CD4-positive, alpha-beta T cell (primary cell): ENCODE results near the gene TBL1X. TPM values are rescaled to one million over a fixed set of nuclear protein-coding genes. Genes with fewer than 3 reads are reported as not detected.

Source experiments
- ATAC-seq: fragments of 200-7000 bp; cut with Tn5 transposase; one replicate; pipeline ENCODE4 v1.10.0; 2022; ENCODE audit warnings: mild to moderate bottlenecking; ENCODE audit not compliant: poor library complexity
- CTCF ChIA-PET: fragments of 350-600 bp; sonication (Branson Sonifier 250); formaldehyde crosslinking; loops from one replicate; lab custom pipeline; 2021; ENCODE audit warnings: antibody characterized with exemption, inconsistent platforms; lab: Charles Lee
- POLR2A ChIA-PET: fragments of 350-600 bp; sonication (Branson Sonifier 250); formaldehyde crosslinking; loops from one replicate; lab custom pipeline; 2021; ENCODE audit warnings: antibody characterized with exemption, inconsistent platforms; lab: Charles Lee
- DNase-seq, 14 experiments: peaks; one replicate each; pipeline ENCODE4 v3.0.0-alpha.2; 2013 to 2020; ENCODE audit warnings: mixed read lengths in 2 of 14
- H3K27ac ChIP-seq, 2 donors: one replicate each; pipeline versions ENCODE4 v1.5.1 to v1.7.0; 2013; ENCODE audit warnings: low read length in 2 of 2, low read depth in 1 of 2, mild to moderate bottlenecking in 1 of 2
- H3K27me3 ChIP-seq, 2 experiments: 1 replicate in 1 of 2; 2 replicates in 1 of 2; pipeline versions ENCODE4 v1.6.1 to v1.7.0; 2013; ENCODE audit warnings: low read length in 2 of 2, control low read depth in 1 of 2, mild to moderate bottlenecking in 1 of 2, moderate library complexity in 1 of 2; ENCODE audit not compliant: insufficient read depth in 2 of 2, control insufficient read depth in 1 of 2
- H3K36me3 ChIP-seq: one replicate; pipeline ENCODE4 v1.6.1; 2013; ENCODE audit warnings: low read length, control low read depth; ENCODE audit not compliant: insufficient read depth
- H3K4me1 ChIP-seq: one replicate; pipeline ENCODE4 v1.6.1; 2013; ENCODE audit warnings: low read length, control low read depth; ENCODE audit not compliant: insufficient read depth
- H3K4me3 ChIP-seq: one replicate; pipeline ENCODE4 v1.5.1; 2013; ENCODE audit warnings: mild to moderate bottlenecking, low read length, moderate library complexity
- H3K9me3 ChIP-seq, 2 experiments: 1 replicate in 1 of 2; 2 replicates in 1 of 2; pipeline versions ENCODE4 v1.6.1 to v1.7.0; 2013; ENCODE audit warnings: low read length in 2 of 2, mild to moderate bottlenecking in 2 of 2, control low read depth in 1 of 2, moderate library complexity in 1 of 2; ENCODE audit not compliant: control insufficient read depth in 1 of 2, insufficient read depth in 1 of 2
- H3K27ac Mint-ChIP-seq: one replicate; pipeline ENCODE4 v1.8.0; 2020; ENCODE audit warnings: mixed read lengths
- H3K27me3 Mint-ChIP-seq: one replicate; pipeline ENCODE4 v1.8.0; 2021; ENCODE audit warnings: mixed read lengths
- H3K36me3 Mint-ChIP-seq: one replicate; pipeline ENCODE4 v1.8.0; 2021; ENCODE audit warnings: low read depth, mixed read lengths
- H3K4me1 Mint-ChIP-seq: one replicate; pipeline ENCODE4 v1.8.0; 2021; ENCODE audit warnings: low read depth, mixed read lengths
- H3K4me3 Mint-ChIP-seq: one replicate; pipeline ENCODE4 v1.8.0; 2020; ENCODE audit warnings: mild to moderate bottlenecking, mixed read lengths
- H3K9me3 Mint-ChIP-seq: one replicate; pipeline ENCODE4 v1.8.0; 2020; ENCODE audit warnings: mixed read lengths
- CTCF ChIP-seq: fragments of 200-600 bp; IDR thresholded peaks from one replicate; pipeline ENCODE4 v1.8.0; 2022; ENCODE audit warnings: antibody characterized with exemption, mild to moderate bottlenecking
- intact Hi-C, 2 experiments: fragments of 100-400 bp; cut with DNase I in 1 of 2; cut with micrococcal nuclease in 1 of 2; formaldehyde crosslinking; loops; one replicate each; pipeline versions ENCODE4 v1.15.1 to v1.9.0; 2023 to 2025; cut with DNase I, micrococcal nuclease
- total RNA-seq, 174 experiments: library from RNA in 2 of 174; stranded (reverse) in 2 of 174; gene quantifications; one replicate each; pipeline ENCODE4 v1.2.3 and lab custom pipeline; 2021 to 2026

TBL1X gene
- total RNA-seq, 2 experiments from 2014 or later: 17.4 to 19.2 TPM

GRCh38 chrX:9495496-9495895, 30.6 kb downstream of the TBL1X start:
- Mint-ChIP-seq H3K4me3 (no peak overlapping the region), H3K36me3 (peaks cover 25% of the 10 kb centered on the region), H3K27me3 (no peaks in the 10 kb centered on the region), H3K27ac (no peak overlapping the region), H3K9me3 (no peaks in the 10 kb centered on the region), H3K4me1 (peaks cover 40% of the 10 kb centered on the region)
- Histone ChIP-seq H3K27me3 (no peaks in the 10 kb centered on the region), H3K27ac (no peak overlapping the region), H3K36me3 (no peaks in the 10 kb centered on the region), H3K4me3 (no peak overlapping the region), H3K4me1 (peaks cover 3% of the 10 kb centered on the region), H3K9me3 (no peaks in the 10 kb centered on the region)
- no peak for DNase-seq
- ChIA-PET POLR2A (no interaction called here), CTCF (no interaction called here)
- no peak for TF ChIP-seq CTCF
- intact Hi-C loops: no loop called here
- no peak for ATAC-seq

- H3K27ac ChIP-seq: no peak overlapping the region
- peaks cover 3% of the 10 kb centered on the region for H3K4me1 ChIP-seq
- no peaks in the 10 kb centered on the region for H3K9me3 Mint-ChIP-seq
- no peak overlapping the region for H3K27ac Mint-ChIP-seq
- H3K27me3 Mint-ChIP-seq: no peaks in the 10 kb centered on the region
- no peaks in the 10 kb centered on the region for H3K9me3 ChIP-seq
- H3K4me3 Mint-ChIP-seq: no peak overlapping the region
- intact Hi-C loops: no loop called here
- POLR2A ChIA-PET: no interaction called here
- H3K27me3 ChIP-seq: no peaks in the 10 kb centered on the region
- H3K4me1 Mint-ChIP-seq: peaks cover 23% of the 10 kb centered on the region
- H3K36me3 Mint-ChIP-seq: peaks cover 47% of the 10 kb centered on the region
- CTCF ChIA-PET: no interaction called here
- ATAC-seq (no peak), DNase-seq (no peak)
- no peak for TF ChIP-seq CTCF
- no peak overlapping the region for H3K4me3 ChIP-seq
- peaks cover 6% of the 10 kb centered on the region for H3K36me3 ChIP-seq
These were observed 33.4 kb downstream of the TBL1X start for GRCh38 chrX:9498236-9498635.

- DNase-seq (no peak), ATAC-seq (no peak)
- no peaks in the 10 kb centered on the region for H3K27me3 ChIP-seq
- H3K36me3 Mint-ChIP-seq: peaks cover 56% of the 10 kb centered on the region
- H3K9me3 ChIP-seq: no peaks in the 10 kb centered on the region
- H3K4me3 ChIP-seq: no peak overlapping the region
- H3K4me1 Mint-ChIP-seq: peaks cover 11% of the 10 kb centered on the region
- H3K27ac Mint-ChIP-seq: no peak overlapping the region
- no peak overlapping the region for H3K27ac ChIP-seq
- no peak for TF ChIP-seq CTCF
- CTCF ChIA-PET: no interaction called here
- intact Hi-C loops: no loop called here
- no peak overlapping the region for H3K4me3 Mint-ChIP-seq
- POLR2A ChIA-PET: interaction anchor here (1.1 kb wide), 1 partner anchor 38 kb away, joined by 3 read pairs; no protein-coding TSS in a partner anchor
- H3K4me1 ChIP-seq: peaks cover 3% of the 10 kb centered on the region
- H3K27me3 Mint-ChIP-seq: no peaks in the 10 kb centered on the region
- H3K36me3 ChIP-seq: peaks cover 6% of the 10 kb centered on the region
- H3K9me3 Mint-ChIP-seq: no peaks in the 10 kb centered on the region
These were observed 35.7 kb downstream of the TBL1X start for GRCh38 chrX:9500584-9500983.
